GM10248 (cell line): ENCODE measurements around the gene VRK1.

ENCODE experiments used
- CTCF ChIA-PET: fragments of 300-600 bp; sonication (Branson Sonifier 250); formaldehyde crosslinking; extraction: SDS; loops from one replicate; lab custom pipeline; 2021; ENCODE audit warnings: antibody characterized with exemption; lab: Yijun Ruan, JAX
- POLR2A ChIA-PET: fragments of 350-650 bp; sonication (Branson Sonifier 250); formaldehyde crosslinking; extraction: SDS; loops from one replicate; lab custom pipeline; 2020; ENCODE audit warnings: antibody characterized with exemption; lab: Yijun Ruan, JAX
- DNase-seq: peaks from one replicate; pipeline ENCODE4 v3.0.0; 2012; ENCODE audit errors: extremely low spot score
- CTCF ChIP-seq: IDR thresholded peaks from 2 replicates; pipeline ENCODE4 v1.5.1; 2012; ENCODE audit warnings: mild to moderate bottlenecking, low read depth; ENCODE audit errors: extremely low read depth, missing control alignments, control extremely low read depth

The VRK1 gene

GRCh38 chr14:96795109-96795828 lies 1.9 kb upstream of the VRK1 start:
- TF ChIP-seq CTCF, result no peak
- CTCF ChIA-PET, result interaction anchor here (1.0 kb wide), 1 partner anchor 9 kb away, joined by 3 read pairs; no protein-coding TSS in a partner anchor

GRCh38 chr14:96797582-96798349 lies 584 bp downstream of the VRK1 start:
- ChIA-PET POLR2A (no interaction called here), CTCF (interaction anchor here (0.5 to 2.5 kb wide), 3 partner anchors 12 to 55 kb away, joined by 3 to 10 read pairs (median 3); no protein-coding TSS in a partner anchor)
- TF ChIP-seq CTCF, result no peak
- peak; percentile 20 for DNase-seq

More at GRCh38 chr14:96795109-96795828, 1.9 kb upstream of the VRK1 start:
- no peak for DNase-seq
- POLR2A ChIA-PET, result no interaction called here

DNA sequence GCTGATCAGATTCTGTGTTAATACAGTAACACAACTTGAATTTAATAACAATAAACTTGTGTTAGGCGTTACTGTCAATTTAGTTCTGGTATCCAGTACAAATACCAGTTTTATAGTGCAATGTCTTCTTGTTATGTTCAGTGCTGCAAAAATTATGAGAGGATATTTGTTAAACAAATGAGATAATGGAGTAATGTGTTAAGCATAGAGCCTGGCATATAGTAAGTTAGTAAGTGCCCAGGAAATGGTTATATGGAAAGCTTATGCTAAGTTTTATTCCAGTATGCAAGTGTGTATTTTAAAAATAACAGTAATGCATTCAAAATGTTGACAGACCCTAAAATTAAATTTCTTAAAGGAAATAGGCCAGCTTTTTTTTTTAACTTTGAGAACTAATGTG lies 1.8 kb downstream of the VRK1 start:
- no peak for DNase-seq
- TF ChIP-seq CTCF, result no peak
- POLR2A ChIA-PET, result no interaction called here
- CTCF ChIA-PET, result interaction anchor here (0.7 to 1.5 kb wide), 3 partner anchors 9 to 45 kb away, joined by 3 read pairs; no protein-coding TSS in a partner anchor

- no peak for DNase-seq
Measured at GRCh38 chr14:96799489-96800054, 2.4 kb downstream of the VRK1 start.

GRCh38 chr14:96801931-96802330 lies 4.7 kb downstream of the VRK1 start:
- POLR2A ChIA-PET, result interaction anchor here (0.6 kb wide), 1 partner anchor 66 kb away, joined by 3 read pairs; no protein-coding TSS in a partner anchor
- DNase-seq, result no peak
- TF ChIP-seq CTCF, result no peak
- CTCF ChIA-PET, result interaction anchor here (0.9 to 3.0 kb wide), 3 partner anchors 9 to 51 kb away, joined by 3 to 15 read pairs (median 7); no protein-coding TSS in a partner anchor

More at GRCh38 chr14:96799489-96800054, 2.4 kb downstream of the VRK1 start:
- ChIA-PET POLR2A (no interaction called here), CTCF (interaction anchor here (0.7 to 1.5 kb wide), 3 partner anchors 8 to 44 kb away, joined by 3 read pairs; no protein-coding TSS in a partner anchor)
- TF ChIP-seq CTCF, result no peak

DNA sequence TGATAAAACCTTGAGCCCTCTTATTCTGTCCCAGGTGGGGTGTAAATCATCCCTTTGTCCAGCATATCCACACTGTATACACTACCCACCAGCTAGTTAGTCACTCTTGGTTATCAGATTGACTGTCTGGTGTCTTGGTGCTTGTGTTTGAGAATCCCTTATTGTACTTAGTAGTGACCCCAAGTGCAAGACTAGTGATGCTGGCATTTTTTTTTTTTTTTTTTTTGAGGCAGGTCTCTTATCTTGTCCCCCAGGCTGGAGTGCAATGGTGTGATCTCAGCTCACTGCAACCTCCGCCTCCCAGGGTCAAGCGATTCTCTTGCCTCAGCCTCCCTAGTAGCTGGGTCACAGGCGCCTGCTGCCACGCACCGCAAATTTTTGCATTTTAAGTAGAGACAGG lies 5.8 kb downstream of the VRK1 start:
- ChIA-PET POLR2A (no interaction called here), CTCF (interaction anchor here (2.3 to 3.0 kb wide), 2 partner anchors 7 to 50 kb away, joined by 7 to 15 read pairs; no protein-coding TSS in a partner anchor)
- no peak for DNase-seq

More for the DNA sequence above, 5.8 kb downstream of the VRK1 start:
- no peak for TF ChIP-seq CTCF
